ENCODE measurements around the gene TFR2.

TFR2 gene

GRCh38 chr7:100573691-100574361 lies 67.5 kb downstream of the TFR2 start, which contains the start of gene SAP25:
Gene SAP25 (minus strand): TSS chr7:100573900. CDS start chr7:100573742, 158 bp downstream.
- no peak within 1 kb of the TSS for H3K4me3 ChIP-seq (ENCODE audit: low read depth, low read length)

- H3K4me3 ChIP-seq (ENCODE audit: low read depth, low read length) = no peak overlapping the region
Measured at GRCh38 chr7:100572949-100573675, 68.2 kb downstream of the TFR2 start.

DNA sequence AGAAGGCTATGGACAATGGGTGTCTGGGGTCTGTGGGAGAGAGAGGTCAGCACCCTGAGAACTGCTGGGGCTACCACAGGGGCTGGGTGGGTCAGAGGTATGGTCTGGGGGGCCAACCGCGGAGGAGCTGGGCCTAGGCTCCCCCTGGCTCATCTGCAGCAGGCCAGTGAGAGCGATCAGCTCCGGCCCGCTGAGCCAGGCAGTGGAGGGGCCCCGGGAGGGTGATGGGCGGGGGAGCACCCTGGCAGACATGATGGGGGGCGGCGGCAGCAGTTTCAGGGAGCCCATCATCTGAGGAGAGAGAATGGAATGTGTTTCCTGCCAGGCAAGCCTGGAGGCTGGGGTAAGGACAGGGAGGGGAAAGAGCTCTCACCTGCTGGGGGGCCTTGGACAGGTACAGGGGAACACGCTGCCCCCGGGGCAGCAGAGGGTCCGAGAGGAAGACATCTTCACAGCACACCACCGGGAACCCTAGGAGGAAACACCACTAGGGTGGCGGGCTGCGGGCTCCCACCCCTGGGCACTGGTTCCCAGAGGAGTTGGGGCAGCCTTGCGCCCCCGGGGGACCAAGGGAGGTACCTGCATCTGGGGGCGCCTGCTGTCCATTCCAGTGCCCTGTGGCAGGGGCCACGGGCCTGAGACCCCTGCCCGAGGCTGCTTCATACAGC lies 68.9 kb downstream of the TFR2 start:
- no peak overlapping the region for H3K4me3 ChIP-seq (ENCODE audit: low read depth, low read length)

- H3K4me3 ChIP-seq (ENCODE audit: low read depth, low read length) = no peak overlapping the region
Measured at GRCh38 chr7:100571829-100572116, 69.6 kb downstream of the TFR2 start.

GRCh38 chr7:100570954-100571828 lies 70.2 kb downstream of the TFR2 start:
- H3K4me3 ChIP-seq (ENCODE audit: low read depth, low read length) = no peak overlapping the region

All from iPS-11a (cell line).